ENCODE data around the gene TCN1.
"Not testable (repeated sequence)": the region's sequence is repeated elsewhere in the genome, so short reads cannot be mapped to it uniquely, and the experiment has no call there.

GRCh38 chr11:59848439-59848838 is 17.8 kb downstream of the TCN1 start:
- not testable (repeated sequence) for TF ChIP-seq SPI1 (IDR thresholded peaks at IDR 0.05; ENCODE audit: borderline replicate concordance, low read depth, low read length); MAFK (IDR thresholded peaks at IDR 0.05; ENCODE audit: low read length); NFE2L1 (tag; IDR thresholded peaks at IDR 0.05; ENCODE audit: borderline replicate concordance, low read depth); GTF2F1 (IDR thresholded peaks at IDR 0.05; ENCODE audit: low read depth, low read length); ATF7 (IDR thresholded peaks at IDR 0.05); ATF2 (CRISPR knock-in tag; IDR thresholded peaks at IDR 0.05); ZNF121 (CRISPR knock-in tag; conservative IDR thresholded peaks at IDR 0.05); PHF21A (IDR thresholded peaks at IDR 0.05; ENCODE audit: borderline replicate concordance, low read depth); POLR2AphosphoS5 (IDR thresholded peaks at IDR 0.05; ENCODE audit: control insufficient read depth, insufficient read depth, low read depth, low read length)
- TF ChIP-seq, protein P1, sequence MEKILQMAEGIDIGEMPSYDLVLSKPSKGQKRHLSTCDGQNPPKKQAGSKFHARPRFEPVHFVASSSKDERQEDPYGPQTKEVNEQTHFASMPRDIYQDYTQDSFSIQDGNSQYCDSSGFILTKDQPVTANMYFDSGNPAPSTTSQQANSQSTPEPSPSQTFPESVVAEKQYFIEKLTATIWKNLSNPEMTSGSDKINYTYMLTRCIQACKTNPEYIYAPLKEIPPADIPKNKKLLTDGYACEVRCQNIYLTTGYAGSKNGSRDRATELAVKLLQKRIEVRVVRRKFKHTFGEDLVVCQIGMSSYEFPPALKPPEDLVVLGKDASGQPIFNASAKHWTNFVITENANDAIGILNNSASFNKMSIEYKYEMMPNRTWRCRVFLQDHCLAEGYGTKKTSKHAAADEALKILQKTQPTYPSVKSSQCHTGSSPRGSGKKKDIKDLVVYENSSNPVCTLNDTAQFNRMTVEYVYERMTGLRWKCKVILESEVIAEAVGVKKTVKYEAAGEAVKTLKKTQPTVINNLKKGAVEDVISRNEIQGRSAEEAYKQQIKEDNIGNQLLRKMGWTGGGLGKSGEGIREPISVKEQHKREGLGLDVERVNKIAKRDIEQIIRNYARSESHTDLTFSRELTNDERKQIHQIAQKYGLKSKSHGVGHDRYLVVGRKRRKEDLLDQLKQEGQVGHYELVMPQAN (IDR thresholded peaks at IDR 0.05; ENCODE audit: borderline replicate concordance), result not testable (repeated sequence)
- TF ChIP-seq, protein P2, sequence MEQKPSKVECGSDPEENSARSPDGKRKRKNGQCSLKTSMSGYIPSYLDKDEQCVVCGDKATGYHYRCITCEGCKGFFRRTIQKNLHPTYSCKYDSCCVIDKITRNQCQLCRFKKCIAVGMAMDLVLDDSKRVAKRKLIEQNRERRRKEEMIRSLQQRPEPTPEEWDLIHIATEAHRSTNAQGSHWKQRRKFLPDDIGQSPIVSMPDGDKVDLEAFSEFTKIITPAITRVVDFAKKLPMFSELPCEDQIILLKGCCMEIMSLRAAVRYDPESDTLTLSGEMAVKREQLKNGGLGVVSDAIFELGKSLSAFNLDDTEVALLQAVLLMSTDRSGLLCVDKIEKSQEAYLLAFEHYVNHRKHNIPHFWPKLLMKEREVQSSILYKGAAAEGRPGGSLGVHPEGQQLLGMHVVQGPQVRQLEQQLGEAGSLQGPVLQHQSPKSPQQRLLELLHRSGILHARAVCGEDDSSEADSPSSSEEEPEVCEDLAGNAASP (IDR thresholded peaks at IDR 0.05), result not testable (repeated sequence)
- TF ChIP-seq, protein P3, sequence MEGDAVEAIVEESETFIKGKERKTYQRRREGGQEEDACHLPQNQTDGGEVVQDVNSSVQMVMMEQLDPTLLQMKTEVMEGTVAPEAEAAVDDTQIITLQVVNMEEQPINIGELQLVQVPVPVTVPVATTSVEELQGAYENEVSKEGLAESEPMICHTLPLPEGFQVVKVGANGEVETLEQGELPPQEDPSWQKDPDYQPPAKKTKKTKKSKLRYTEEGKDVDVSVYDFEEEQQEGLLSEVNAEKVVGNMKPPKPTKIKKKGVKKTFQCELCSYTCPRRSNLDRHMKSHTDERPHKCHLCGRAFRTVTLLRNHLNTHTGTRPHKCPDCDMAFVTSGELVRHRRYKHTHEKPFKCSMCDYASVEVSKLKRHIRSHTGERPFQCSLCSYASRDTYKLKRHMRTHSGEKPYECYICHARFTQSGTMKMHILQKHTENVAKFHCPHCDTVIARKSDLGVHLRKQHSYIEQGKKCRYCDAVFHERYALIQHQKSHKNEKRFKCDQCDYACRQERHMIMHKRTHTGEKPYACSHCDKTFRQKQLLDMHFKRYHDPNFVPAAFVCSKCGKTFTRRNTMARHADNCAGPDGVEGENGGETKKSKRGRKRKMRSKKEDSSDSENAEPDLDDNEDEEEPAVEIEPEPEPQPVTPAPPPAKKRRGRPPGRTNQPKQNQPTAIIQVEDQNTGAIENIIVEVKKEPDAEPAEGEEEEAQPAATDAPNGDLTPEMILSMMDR (IDR thresholded peaks at IDR 0.05 in 2 of 3, conservative IDR thresholded peaks at IDR 0.05 in 1 of 3; ENCODE audit: insufficient read depth in 2 of 3, low read depth in 1 of 3, low read length in 3 of 3), result not testable (repeated sequence)
- TF ChIP-seq, protein P4, sequence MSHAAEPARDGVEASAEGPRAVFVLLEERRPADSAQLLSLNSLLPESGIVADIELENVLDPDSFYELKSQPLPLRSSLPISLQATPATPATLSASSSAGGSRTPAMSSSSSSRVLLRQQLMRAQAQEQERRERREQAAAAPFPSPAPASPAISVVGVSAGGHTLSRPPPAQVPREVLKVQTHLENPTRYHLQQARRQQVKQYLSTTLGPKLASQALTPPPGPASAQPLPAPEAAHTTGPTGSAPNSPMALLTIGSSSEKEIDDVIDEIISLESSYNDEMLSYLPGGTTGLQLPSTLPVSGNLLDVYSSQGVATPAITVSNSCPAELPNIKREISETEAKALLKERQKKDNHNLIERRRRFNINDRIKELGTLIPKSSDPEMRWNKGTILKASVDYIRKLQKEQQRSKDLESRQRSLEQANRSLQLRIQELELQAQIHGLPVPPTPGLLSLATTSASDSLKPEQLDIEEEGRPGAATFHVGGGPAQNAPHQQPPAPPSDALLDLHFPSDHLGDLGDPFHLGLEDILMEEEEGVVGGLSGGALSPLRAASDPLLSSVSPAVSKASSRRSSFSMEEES (CRISPR knock-in tag; IDR thresholded peaks at IDR 0.05), result not testable (repeated sequence)

Measured in K562 (cell line).